ENCODE data around the gene PRTN3. TPM values are rescaled to one million over a fixed set of nuclear protein-coding genes. Genes with fewer than 3 reads are reported as not detected.

PRTN3 gene
- total RNA-seq, 1 donor from 2014 or later = not detected

GRCh38 chr19:801861-802497 is 38.8 kb upstream of the PRTN3 start:
- intact Hi-C loops (cut with DNase I) = no loop called here
- DNase-seq = peak; percentile 61
- ATAC-seq (ENCODE audit: poor library complexity) = peak; percentile 7

- no peak for ATAC-seq (ENCODE audit: poor library complexity)
- intact Hi-C loops (cut with DNase I) = no loop called here
- DNase-seq = no peak
Observed at GRCh38 chr19:802498-803098, 38.2 kb upstream of the PRTN3 start.

GRCh38 chr19:803099-803561 is 37.7 kb upstream of the PRTN3 start:
- intact Hi-C loops (cut with DNase I) = no loop called here
- DNase-seq (no peak), ATAC-seq (ENCODE audit: poor library complexity) (no peak)

- DNase-seq (no peak), ATAC-seq (ENCODE audit: poor library complexity) (no peak)
- intact Hi-C loops (cut with DNase I) = no loop called here
Observed at GRCh38 chr19:803686-804418, 36.9 kb upstream of the PRTN3 start.

- ATAC-seq (ENCODE audit: poor library complexity) (no peak), DNase-seq (no peak)
- intact Hi-C loops (cut with DNase I) = no loop called here
Observed at GRCh38 chr19:804419-805165, 36.2 kb upstream of the PRTN3 start.

GRCh38 chr19:805166-805551 is 35.6 kb upstream of the PRTN3 start:
- intact Hi-C loops (cut with DNase I) = no loop called here
- DNase-seq = no peak
- ATAC-seq (ENCODE audit: poor library complexity) = no peak

GRCh38 chr19:805600-806550 is 34.9 kb upstream of the PRTN3 start:
- DNase-seq (no peak), ATAC-seq (ENCODE audit: poor library complexity) (no peak)
- intact Hi-C loops (cut with DNase I) = no loop called here

- intact Hi-C loops (cut with DNase I) = no loop called here
- no peak for DNase-seq
- ATAC-seq (ENCODE audit: poor library complexity) = no peak
Observed at GRCh38 chr19:806815-807421, 33.9 kb upstream of the PRTN3 start.

- intact Hi-C loops (cut with DNase I) = no loop called here
- no peak for DNase-seq
- no peak for ATAC-seq (ENCODE audit: poor library complexity)
Observed at GRCh38 chr19:807627-808422, 33.0 kb upstream of the PRTN3 start.

GRCh38 chr19:808423-808775 is 32.4 kb upstream of the PRTN3 start:
- intact Hi-C loops (cut with DNase I) = no loop called here
- ATAC-seq (ENCODE audit: poor library complexity) (no peak), DNase-seq (no peak)

GRCh38 chr19:810077-810855 is 30.5 kb upstream of the PRTN3 start:
- ATAC-seq (ENCODE audit: poor library complexity) (no peak), DNase-seq (no peak)
- intact Hi-C loops (cut with DNase I) = no loop called here

- DNase-seq (no peak), ATAC-seq (ENCODE audit: poor library complexity) (no peak)
- intact Hi-C loops (cut with DNase I) = no loop called here
Observed at GRCh38 chr19:810883-811489, 29.8 kb upstream of the PRTN3 start.

- ATAC-seq (ENCODE audit: poor library complexity) = no peak
- DNase-seq = no peak
- intact Hi-C loops (cut with DNase I) = no loop called here
Observed at GRCh38 chr19:811506-812048, 29.2 kb upstream of the PRTN3 start.

- intact Hi-C loops (cut with DNase I) = no loop called here
- DNase-seq = no peak
- ATAC-seq (ENCODE audit: poor library complexity) = no peak
Observed at GRCh38 chr19:812049-812746, 28.6 kb upstream of the PRTN3 start.

- intact Hi-C loops (cut with DNase I) = no loop called here
- ATAC-seq (ENCODE audit: poor library complexity) = no peak
- DNase-seq = no peak
Observed at GRCh38 chr19:812747-813218, 28.0 kb upstream of the PRTN3 start.
